H9 (cell line): ENCODE measurements around the gene TMEM59L. TPM values are rescaled to one million over a fixed set of nuclear protein-coding genes. Genes with fewer than 3 reads are reported as not detected.

ENCODE experiments used
- DNase-seq: peaks from one replicate; pipeline ENCODE4 v3.0.0-alpha.2; 2017
- H2AFZ ChIP-seq: one replicate; pipeline ENCODE4 v1.6.1; 2013; ENCODE audit warnings: mild to moderate bottlenecking, low read length, control low read depth, moderate library complexity
- H2AK5ac ChIP-seq: 2 replicates; pipeline ENCODE4 v1.6.1; 2013; ENCODE audit warnings: low read length, control low read depth, mixed read lengths; ENCODE audit not compliant: insufficient read length
- H2BK120ac ChIP-seq: one replicate; pipeline ENCODE4 v1.6.1; 2013; ENCODE audit warnings: low read depth, mild to moderate bottlenecking, low read length, control low read depth, inconsistent platforms; ENCODE audit not compliant: poor library complexity, severe bottlenecking
- H2BK12ac ChIP-seq: 2 replicates; pipeline ENCODE4 v1.6.1; 2013; ENCODE audit warnings: low read length, control low read depth, mixed read lengths, low read depth; ENCODE audit not compliant: insufficient read length
- H2BK15ac ChIP-seq: 2 replicates; pipeline ENCODE4 v1.6.1; 2013; ENCODE audit warnings: low read depth, low read length, control low read depth
- H2BK20ac ChIP-seq: one replicate; pipeline ENCODE4 v1.6.1; 2013; ENCODE audit warnings: low read depth, mild to moderate bottlenecking, low read length, control low read depth, inconsistent platforms; ENCODE audit not compliant: poor library complexity, severe bottlenecking
- H2BK5ac ChIP-seq: 2 replicates; pipeline ENCODE4 v1.6.1; 2013; ENCODE audit warnings: low read length, control low read depth, mixed read lengths; ENCODE audit not compliant: insufficient read length
- H3K14ac ChIP-seq: 2 replicates; pipeline ENCODE4 v1.6.1; 2013; ENCODE audit warnings: low read length, control low read depth; ENCODE audit not compliant: insufficient read depth
- H3K18ac ChIP-seq: 2 replicates; pipeline ENCODE4 v1.6.1; 2013; ENCODE audit warnings: low read depth, mild to moderate bottlenecking, mixed read lengths, low read length, control low read depth; ENCODE audit not compliant: insufficient read length
- H3K23ac ChIP-seq: 2 replicates; pipeline ENCODE4 v1.6.1; 2013; ENCODE audit warnings: low read length, control low read depth, mixed read lengths, low read depth; ENCODE audit not compliant: insufficient read length
- H3K23me2 ChIP-seq: 2 replicates; pipeline ENCODE4 v1.6.1; 2013; ENCODE audit warnings: low read depth, mild to moderate bottlenecking, mixed read lengths, low read length, control low read depth; ENCODE audit not compliant: insufficient read length, poor library complexity, severe bottlenecking
- H3K27ac ChIP-seq: 2 replicates; pipeline ENCODE4 v1.5.1; 2013; ENCODE audit warnings: low read length, control low read depth, mixed read lengths, low read depth; ENCODE audit not compliant: insufficient read length
- H3K27me3 ChIP-seq: 2 replicates; pipeline ENCODE4 v1.6.1; 2013; ENCODE audit warnings: low read length, control low read depth, inconsistent platforms; ENCODE audit not compliant: insufficient read depth
- H3K4ac ChIP-seq: 2 replicates; pipeline ENCODE4 v1.6.1; 2013; ENCODE audit warnings: low read depth, mild to moderate bottlenecking, control low read depth, inconsistent platforms, low read length, moderate library complexity
- H3K4me1 ChIP-seq: 2 replicates; pipeline ENCODE4 v1.6.1; 2013; ENCODE audit warnings: low read length, control low read depth, inconsistent platforms; ENCODE audit not compliant: insufficient read depth
- H3K4me2 ChIP-seq: 2 replicates; pipeline ENCODE4 v1.6.1; 2013; ENCODE audit warnings: low read length, control low read depth, mixed read lengths; ENCODE audit not compliant: insufficient read length, insufficient read depth
- H3K56ac ChIP-seq: 2 replicates; pipeline ENCODE4 v1.6.1; 2013; ENCODE audit warnings: low read depth, mild to moderate bottlenecking, mixed read lengths, low read length, control low read depth; ENCODE audit not compliant: insufficient read length
- H3K79me1 ChIP-seq: 2 replicates; pipeline ENCODE4 v1.6.1; 2013; ENCODE audit warnings: low read depth, mild to moderate bottlenecking, moderate library complexity, low read length, control low read depth, inconsistent platforms; ENCODE audit not compliant: insufficient read depth, poor library complexity, severe bottlenecking
- H3K79me2 ChIP-seq: 2 replicates; pipeline ENCODE4 v1.6.1; 2013; ENCODE audit warnings: low read length, control low read depth, inconsistent platforms; ENCODE audit not compliant: insufficient read depth
- H3K9ac ChIP-seq: 2 replicates; pipeline ENCODE4 v1.6.1; 2013; ENCODE audit warnings: low read length, control low read depth, mixed read lengths; ENCODE audit not compliant: insufficient read length; ENCODE audit errors: extremely low read depth
- H3K9me3 ChIP-seq: one replicate; pipeline ENCODE4 v1.6.1; 2013; ENCODE audit warnings: low read depth, low read length, inconsistent platforms; ENCODE audit not compliant: control insufficient read depth
- H3T11ph ChIP-seq: one replicate; pipeline ENCODE4 v1.6.1; 2013; ENCODE audit warnings: mild to moderate bottlenecking, low read length, control low read depth, inconsistent platforms
- H4K20me1 ChIP-seq: one replicate; pipeline ENCODE4 v1.6.1; 2013; ENCODE audit not compliant: control insufficient read depth, insufficient read length, insufficient read depth
- H4K5ac ChIP-seq: 2 replicates; pipeline ENCODE4 v1.6.1; 2013; ENCODE audit warnings: low read depth, mild to moderate bottlenecking, mixed read lengths, low read length, control low read depth; ENCODE audit not compliant: insufficient read length
- H4K8ac ChIP-seq: replicated peaks from 2 replicates; pipeline ENCODE4 v1.6.1; 2013; ENCODE audit warnings: low read length, control low read depth, mixed read lengths, low read depth; ENCODE audit not compliant: insufficient read length
- H4K91ac ChIP-seq: 2 replicates; pipeline ENCODE4 v1.6.1; 2013; ENCODE audit warnings: low read depth, mild to moderate bottlenecking, moderate library complexity, mixed read lengths, low read length, control low read depth; ENCODE audit not compliant: insufficient read length
- H3K27ac Mint-ChIP-seq, 3 experiments: 2 replicates in 2 of 3; 3 replicates in 1 of 3; pipeline ENCODE4 v1.8.0; 2020 to 2021; ENCODE audit warnings: mixed read lengths in 3 of 3, mild to moderate bottlenecking in 1 of 3, moderate library complexity in 1 of 3
- H3K27me3 Mint-ChIP-seq: 2 replicates; pipeline ENCODE4 v1.8.0; 2021; ENCODE audit warnings: low read depth, mild to moderate bottlenecking, moderate library complexity, mixed read lengths
- H3K36me3 Mint-ChIP-seq, 3 experiments: 2 replicates in 2 of 3; 3 replicates in 1 of 3; pipeline ENCODE4 v1.8.0; 2020 to 2021; ENCODE audit warnings: low read depth in 3 of 3, mixed read lengths in 3 of 3; ENCODE audit not compliant: insufficient read depth in 1 of 3
- H3K4me1 Mint-ChIP-seq, 2 experiments: 2 replicates each; pipeline ENCODE4 v1.8.0; 2020; ENCODE audit warnings: mixed read lengths in 2 of 2
- H3K4me3 Mint-ChIP-seq, 2 experiments: 2 replicates in 1 of 2; 3 replicates in 1 of 2; pipeline ENCODE4 v1.8.0; 2020 to 2021; ENCODE audit warnings: mild to moderate bottlenecking in 2 of 2, mixed read lengths in 2 of 2, moderate library complexity in 1 of 2
- H3K9me3 Mint-ChIP-seq, 2 experiments: 2 replicates in 1 of 2; 3 replicates in 1 of 2; pipeline ENCODE4 v1.8.0; 2020; ENCODE audit warnings: mild to moderate bottlenecking in 2 of 2, mixed read lengths in 2 of 2, moderate library complexity in 1 of 2
- WGBS: extraction: QIAGEN DNeasy Blood & Tissue Kit; methylation state at CpG from one replicate; pipeline ENCODE4 v1.1.7; 2013; ENCODE audit warnings: missing lambda C conversion rate, low lambda C conversion rate, mixed read lengths; ENCODE audit not compliant: insufficient read length; ENCODE audit errors: extremely low coverage; 5-methylcytosine and 5-hydroxymethylcytosine counted together
- total RNA-seq: library from RNA; stranded (reverse); gene quantifications from 2 replicates; pipeline ENCODE4 v1.2.1, GENCODE V29; 2021
- TF ChIP-seq, protein P1 (sequence below): fragments of 200-600 bp; sonication (generic); conservative IDR thresholded peaks from 3 replicates; pipeline ENCODE4 v1.8.0; 2021; ENCODE audit warnings: antibody characterized with exemption, mild to moderate bottlenecking

TMEM59L gene
- total RNA-seq, 1 experiment from 2014 or later = 12.0 TPM

DNA sequence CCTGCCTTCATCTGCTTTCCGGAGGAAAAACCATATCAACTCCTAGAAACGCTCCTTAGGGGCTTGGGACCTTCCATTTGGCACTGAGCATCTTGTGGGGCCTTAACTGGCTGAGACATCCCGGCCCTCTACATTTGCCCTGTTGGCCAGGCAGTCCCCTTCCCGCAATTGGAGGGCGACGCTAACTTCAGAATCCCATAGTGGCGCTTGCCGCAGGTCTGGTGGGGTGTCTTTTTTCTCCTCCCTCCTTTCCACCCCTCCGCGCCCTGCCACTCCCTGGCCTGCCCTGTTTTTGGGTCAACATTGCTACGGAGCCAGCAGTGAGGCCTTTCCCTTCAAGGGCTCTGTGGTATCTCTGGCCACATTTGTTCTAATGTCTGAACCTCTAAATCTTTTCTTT, 57.2 kb downstream of the TMEM59L start:
- Histone ChIP-seq H2BK15ac (no peak overlapping the region), H3K23me2 (no peaks in the 10 kb centered on the region), H2BK12ac (no peak overlapping the region), H3K27ac (no peak overlapping the region), H2AFZ (no peak overlapping the region), H3K14ac (no peak overlapping the region), H3K56ac (no peak overlapping the region), H2BK20ac (no peak overlapping the region), H3K9ac (no peak overlapping the region), H3K79me1 (no peaks in the 10 kb centered on the region), H2BK5ac (no peak overlapping the region), H3T11ph (no peak overlapping the region), H3K4ac (no peak overlapping the region), H3K23ac (no peak overlapping the region), H3K27me3 (no peaks in the 10 kb centered on the region), H3K9me3 (no peaks in the 10 kb centered on the region), H2BK120ac (no peak overlapping the region), H3K4me1 (no peaks in the 10 kb centered on the region), H3K4me2 (no peak overlapping the region), H2AK5ac (no peak overlapping the region), H3K79me2 (no peaks in the 10 kb centered on the region), H4K91ac (no peak overlapping the region), H3K18ac (no peak overlapping the region), H4K5ac (no peak overlapping the region), H4K8ac (no peak overlapping the region), H4K20me1 (no peaks in the 10 kb centered on the region)
- DNase-seq = no peak
- WGBS = no CpG with 5 or more reads among the region's 11 CpGs
- Mint-ChIP-seq H3K27ac (peak overlapping the region in 2 of 3 experiments; percentile 39 to 77; a peak in 2 of 7 replicates), H3K4me3 (no peak overlapping the region), H3K27me3 (no peaks in the 10 kb centered on the region), H3K9me3 (no peaks in the 10 kb centered on the region), H3K36me3 (peaks cover 0 to 20% (median 14%) of the 10 kb centered on the region in 3 experiments; a peak in 5 of 7 replicates), H3K4me1 (peaks cover 2 to 9% of the 10 kb centered on the region in 2 experiments; a peak in 3 of 4 replicates)
- TF ChIP-seq, protein P1, sequence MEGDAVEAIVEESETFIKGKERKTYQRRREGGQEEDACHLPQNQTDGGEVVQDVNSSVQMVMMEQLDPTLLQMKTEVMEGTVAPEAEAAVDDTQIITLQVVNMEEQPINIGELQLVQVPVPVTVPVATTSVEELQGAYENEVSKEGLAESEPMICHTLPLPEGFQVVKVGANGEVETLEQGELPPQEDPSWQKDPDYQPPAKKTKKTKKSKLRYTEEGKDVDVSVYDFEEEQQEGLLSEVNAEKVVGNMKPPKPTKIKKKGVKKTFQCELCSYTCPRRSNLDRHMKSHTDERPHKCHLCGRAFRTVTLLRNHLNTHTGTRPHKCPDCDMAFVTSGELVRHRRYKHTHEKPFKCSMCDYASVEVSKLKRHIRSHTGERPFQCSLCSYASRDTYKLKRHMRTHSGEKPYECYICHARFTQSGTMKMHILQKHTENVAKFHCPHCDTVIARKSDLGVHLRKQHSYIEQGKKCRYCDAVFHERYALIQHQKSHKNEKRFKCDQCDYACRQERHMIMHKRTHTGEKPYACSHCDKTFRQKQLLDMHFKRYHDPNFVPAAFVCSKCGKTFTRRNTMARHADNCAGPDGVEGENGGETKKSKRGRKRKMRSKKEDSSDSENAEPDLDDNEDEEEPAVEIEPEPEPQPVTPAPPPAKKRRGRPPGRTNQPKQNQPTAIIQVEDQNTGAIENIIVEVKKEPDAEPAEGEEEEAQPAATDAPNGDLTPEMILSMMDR = no peak
